Left ventricle myocardium inferior (tissue), 1 donor: ENCODE results near the gene NKAPL. TPM values are rescaled to one million over a fixed set of nuclear protein-coding genes. Genes with fewer than 3 reads are reported as not detected.
"Not testable (repeated sequence)": the region's sequence is repeated elsewhere in the genome, so short reads cannot be mapped to it uniquely, and the experiment has no call there.

Source experiments
- DNase-seq: peaks from one replicate; pipeline ENCODE4 v3.0.0-alpha.2; 2020
- H3K27ac ChIP-seq: fragments of 200-600 bp; replicated peaks from 2 replicates; pipeline ENCODE4 v1.8.0; 2021
- H3K27me3 ChIP-seq: fragments of 200-600 bp; 2 replicates; pipeline ENCODE4 v1.8.0; 2021; ENCODE audit warnings: low read depth
- H3K36me3 ChIP-seq: fragments of 200-600 bp; 2 replicates; pipeline ENCODE4 v1.8.0; 2021
- H3K4me1 ChIP-seq: fragments of 200-600 bp; 2 replicates; pipeline ENCODE4 v1.8.0; 2021
- H3K4me3 ChIP-seq: fragments of 200-600 bp; 2 replicates; pipeline ENCODE4 v1.8.0; 2021; ENCODE audit warnings: mild to moderate bottlenecking, moderate library complexity
- H3K9me3 ChIP-seq: fragments of 200-600 bp; replicated peaks from 2 replicates; pipeline ENCODE4 v1.8.0; 2021
- CTCF ChIP-seq: fragments of 200-600 bp; IDR thresholded peaks from 2 replicates; pipeline ENCODE4 v1.8.0; 2021; ENCODE audit warnings: antibody characterized with exemption, mild to moderate bottlenecking, borderline replicate concordance
- intact Hi-C: fragments of 100-400 bp; cut with micrococcal nuclease; formaldehyde crosslinking; loops from one replicate; pipeline ENCODE4 v1.11.0; 2022
- total RNA-seq: library from RNA; stranded (reverse); fragmentation: NEBNext Ultra II Directional; extraction: Animal tissue kit (Norgen Biotek cat#: 25700); gene quantifications from one replicate; pipeline ENCODE4 v1.2.1, GENCODE V29; 2021
- donor health status: DM: no; HTN: yes; CAD: no; lungs with severe emphysema.

NKAPL gene
- total RNA-seq, 1 donor from 2014 or later, result 4.5 TPM

DNA sequence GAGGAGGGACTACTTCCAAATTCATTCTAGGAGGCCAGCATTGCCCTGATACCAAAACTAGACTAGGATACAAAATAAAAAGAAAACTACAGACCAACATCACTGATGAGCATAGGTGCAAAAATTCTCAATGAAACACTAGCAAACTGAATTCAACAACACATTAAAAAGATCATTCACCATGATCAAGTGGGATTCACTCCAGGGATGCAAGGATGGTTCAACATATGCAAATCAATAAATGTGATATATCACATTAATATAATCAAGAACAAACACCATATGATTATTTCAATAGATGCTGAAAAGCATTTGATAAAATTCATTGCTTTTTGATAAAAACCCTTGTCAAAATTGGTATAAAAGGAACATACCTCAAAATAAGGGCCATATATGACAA is 32.5 kb downstream of the NKAPL start:
- Histone ChIP-seq H3K36me3 (peaks cover 41% of the 10 kb centered on the region), H3K4me3 (no peak overlapping the region), H3K9me3 (no peaks in the 10 kb centered on the region), H3K27me3 (no peaks in the 10 kb centered on the region), H3K4me1 (no peaks in the 10 kb centered on the region), H3K27ac (no peak overlapping the region)
- TF ChIP-seq CTCF, result no peak
- intact Hi-C loops, result no loop called here
- no peak for DNase-seq

DNA sequence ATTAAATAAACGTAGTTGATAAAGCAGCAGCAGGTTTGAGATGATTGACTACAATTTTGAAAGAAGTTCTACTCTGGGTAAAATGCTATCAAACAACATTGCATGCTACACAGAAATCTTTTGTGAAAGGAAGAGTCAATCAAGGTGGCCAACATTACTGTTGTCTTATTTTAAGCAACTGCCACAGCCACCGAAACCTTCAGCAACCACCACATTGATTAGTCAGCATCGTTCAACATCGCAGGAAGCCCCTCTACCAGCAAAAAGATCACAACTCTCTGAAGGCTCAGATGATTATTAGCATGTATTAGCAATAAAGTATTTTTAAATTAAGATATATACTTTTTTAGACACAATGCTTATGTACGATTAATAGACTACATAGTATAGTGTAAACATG is 36.2 kb downstream of the NKAPL start:
- H3K4me1 ChIP-seq, result no peaks in the 10 kb centered on the region
- H3K9me3 ChIP-seq, result no peaks in the 10 kb centered on the region
- intact Hi-C loops, result no loop called here
- no peak overlapping the region for H3K4me3 ChIP-seq
- no peak for TF ChIP-seq CTCF
- H3K36me3 ChIP-seq, result peaks cover 22% of the 10 kb centered on the region
- no peaks in the 10 kb centered on the region for H3K27me3 ChIP-seq
- H3K27ac ChIP-seq, result no peak overlapping the region
- no peak for DNase-seq

DNA sequence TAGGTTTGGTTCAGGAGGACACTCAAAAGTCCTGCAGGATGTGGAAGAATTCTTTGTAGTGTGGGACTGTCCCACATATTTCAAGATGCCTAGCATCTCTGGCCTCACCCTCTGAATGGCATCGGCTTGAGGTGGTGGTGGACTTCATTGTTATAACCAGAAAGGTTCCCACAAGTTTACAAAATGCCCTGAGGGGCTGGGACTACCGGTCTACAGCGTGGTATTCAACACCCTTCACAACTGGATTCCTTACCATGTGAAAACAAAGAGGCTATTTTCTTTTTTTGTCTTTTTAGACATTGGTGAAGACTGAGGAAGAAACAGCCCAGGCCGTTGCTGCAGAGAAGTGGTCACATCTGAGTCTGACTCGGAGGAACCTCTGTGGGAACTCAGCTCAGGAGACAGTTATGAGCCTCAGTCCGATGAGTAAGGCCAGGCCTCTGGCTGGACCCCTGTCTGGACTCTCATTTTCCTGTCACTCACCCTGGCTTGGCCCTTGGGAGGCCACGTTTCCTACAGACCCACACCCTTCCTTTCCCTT is 37.5 kb downstream of the NKAPL start:
- TF ChIP-seq CTCF, result no peak
- no peak overlapping the region for H3K27ac ChIP-seq
- H3K27me3 ChIP-seq, result no peaks in the 10 kb centered on the region
- H3K9me3 ChIP-seq, result no peaks in the 10 kb centered on the region
- H3K4me3 ChIP-seq, result no peak overlapping the region
- DNase-seq, result no peak
- H3K36me3 ChIP-seq, result peaks cover 32% of the 10 kb centered on the region
- intact Hi-C loops, result no loop called here
- H3K4me1 ChIP-seq, result no peaks in the 10 kb centered on the region

DNA sequence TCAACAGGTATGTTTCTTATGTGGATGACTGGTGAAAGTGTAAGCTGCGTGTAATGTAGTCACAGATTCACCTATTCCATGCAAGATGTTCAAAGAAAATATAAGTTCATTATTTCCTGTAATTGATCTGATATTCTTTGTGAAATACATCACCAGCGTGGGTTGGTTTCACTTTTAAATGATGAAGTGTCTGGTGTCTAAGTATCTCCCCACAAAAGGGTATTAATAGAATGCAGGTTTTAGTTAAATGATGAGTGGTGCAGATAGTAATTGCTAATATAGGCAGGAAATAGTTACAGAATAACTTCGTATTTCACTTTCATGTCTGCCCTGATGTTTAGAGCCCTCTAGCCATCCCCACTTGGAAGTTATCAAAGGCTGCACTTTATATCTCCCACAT is 44.5 kb downstream of the NKAPL start:
- no peak for TF ChIP-seq CTCF
- H3K4me3 ChIP-seq, result no peak overlapping the region
- H3K27ac ChIP-seq, result no peak overlapping the region
- peaks cover 27% of the 10 kb centered on the region for H3K9me3 ChIP-seq
- no peak for DNase-seq
- intact Hi-C loops, result no loop called here
- no peaks in the 10 kb centered on the region for H3K27me3 ChIP-seq
- H3K36me3 ChIP-seq, result peaks cover 20% of the 10 kb centered on the region
- H3K4me1 ChIP-seq, result no peaks in the 10 kb centered on the region

DNA sequence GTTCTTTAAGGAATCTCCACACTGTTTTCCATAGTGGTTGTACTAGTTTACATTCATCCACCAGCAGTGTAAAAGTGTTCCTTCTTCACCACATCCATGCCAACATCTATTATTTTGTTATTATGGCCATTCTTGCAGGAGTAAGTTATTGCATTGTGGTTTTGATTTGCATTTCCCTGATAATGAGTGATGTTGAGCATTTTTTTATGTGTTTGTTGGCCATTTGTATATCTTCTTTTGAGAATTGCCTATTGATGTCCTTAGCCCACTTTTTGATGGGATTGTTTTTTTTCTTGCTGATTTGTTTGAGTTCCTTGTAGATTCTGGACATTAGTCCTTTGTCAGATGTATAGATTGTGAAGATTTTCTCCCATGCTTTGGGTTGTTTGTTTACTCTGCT is 47.3 kb downstream of the NKAPL start:
- H3K4me1 ChIP-seq, H3K4me3 ChIP-seq, H3K36me3 ChIP-seq, H3K27ac ChIP-seq, H3K27me3 ChIP-seq, DNase-seq, intact Hi-C loops: not testable (repeated sequence)
- H3K9me3 ChIP-seq, result peaks cover 30% of the 10 kb centered on the region

Other genes with a start within 250 kb of the NKAPL start
- 0.55 TPM for gene ZNF165, start 178.7 kb upstream of the NKAPL start, total RNA-seq
- 2.1 TPM for gene ZSCAN16, start 134.7 kb upstream of the NKAPL start, total RNA-seq
- 11.2 TPM for gene ZKSCAN8, start 117.4 kb upstream of the NKAPL start, total RNA-seq
- gene ZSCAN9, start 34.0 kb upstream of the NKAPL start, total RNA-seq, result 9.7 TPM
- gene ZKSCAN4, start 7.0 kb upstream of the NKAPL start, total RNA-seq, result 3.1 TPM
- 13.3 TPM for gene ZSCAN26, start 7.8 kb downstream of the NKAPL start, total RNA-seq
- 2.4 TPM for gene PGBD1, start 22.3 kb downstream of the NKAPL start, total RNA-seq
- 8.0 TPM for gene ZSCAN31, start 76.9 kb downstream of the NKAPL start, total RNA-seq
- gene ZKSCAN3, start 90.7 kb downstream of the NKAPL start, total RNA-seq, result 4.1 TPM
- gene ZSCAN12, start 140.4 kb downstream of the NKAPL start, total RNA-seq, result 1.8 TPM
- 1.5 TPM for gene ZSCAN23, start 184.2 kb downstream of the NKAPL start, total RNA-seq